Fibroblast of lung (primary cell): ENCODE results near the gene STX8. TPM values are rescaled to one million over a fixed set of nuclear protein-coding genes. Genes with fewer than 3 reads are reported as not detected.

Experiments used
- DNase-seq, 2 donors: peaks; one replicate each; pipeline versions ENCODE4 v3.0.0 to v3.0.0-alpha.2; 2010; ENCODE audit warnings: low read depth in 2 of 2
- H2AFZ ChIP-seq: 2 replicates; pipeline ENCODE4 v1.5.1; 2012; ENCODE audit warnings: low read length, control low read depth, inconsistent platforms
- H3K27ac ChIP-seq: 2 replicates; pipeline ENCODE4 v1.5.1; 2011; ENCODE audit warnings: low read length, control low read depth; ENCODE audit not compliant: insufficient read depth
- H3K27me3 ChIP-seq: 2 replicates; pipeline ENCODE4 v1.5.1; 2011; ENCODE audit warnings: mild to moderate bottlenecking, low read length; ENCODE audit not compliant: control insufficient read depth, insufficient read depth
- H3K36me3 ChIP-seq: 2 replicates; pipeline ENCODE4 v1.5.1; 2011; ENCODE audit warnings: low read length; ENCODE audit not compliant: control insufficient read depth, insufficient read depth
- H3K4me1 ChIP-seq: 2 replicates; pipeline ENCODE4 v1.5.1; 2011; ENCODE audit warnings: low read length; ENCODE audit not compliant: control insufficient read depth, insufficient read depth; ENCODE audit errors: extremely low read depth
- H3K4me2 ChIP-seq: 2 replicates; pipeline ENCODE4 v1.5.1; 2011; ENCODE audit warnings: low read length, control low read depth; ENCODE audit not compliant: insufficient read depth; ENCODE audit errors: extremely low read depth
- H3K4me3 ChIP-seq, 4 experiments: fragments of 200-600 bp in 1 of 4; sonication (generic) in 1 of 4; replicated peaks in 1 of 4; 2 replicates each; pipeline ENCODE4 v1.5.1; 2011 to 2016; ENCODE audit warnings: low read length in 4 of 4, low read depth in 3 of 4, mild to moderate bottlenecking in 3 of 4, control low read depth in 2 of 4, inconsistent platforms in 1 of 4, mixed read lengths in 1 of 4; ENCODE audit not compliant: insufficient read depth in 1 of 4; ENCODE audit errors: control extremely low read depth in 1 of 4
- H3K79me2 ChIP-seq: 2 replicates; pipeline ENCODE4 v1.5.1; 2012; ENCODE audit warnings: mild to moderate bottlenecking, low read length, inconsistent platforms; ENCODE audit not compliant: control insufficient read depth, insufficient read depth
- H3K9ac ChIP-seq: 2 replicates; pipeline ENCODE4 v1.5.1; 2011; ENCODE audit warnings: mild to moderate bottlenecking, low read length, control low read depth; ENCODE audit not compliant: insufficient read depth
- H3K9me3 ChIP-seq: 2 replicates; pipeline ENCODE4 v1.5.1; 2012; ENCODE audit warnings: low read depth, low read length; ENCODE audit not compliant: control insufficient read depth, insufficient read depth
- H4K20me1 ChIP-seq: 2 replicates; pipeline ENCODE4 v1.5.1; 2011; ENCODE audit warnings: low read length; ENCODE audit not compliant: control insufficient read depth, insufficient read depth; ENCODE audit errors: extremely low read depth
- EZH2 ChIP-seq: IDR thresholded peaks from 2 replicates; pipeline ENCODE4 v1.5.1; 2012; ENCODE audit warnings: low read length, control low read depth, mild to moderate bottlenecking; ENCODE audit errors: missing control alignments
- polyA plus RNA-seq, 2 donors: library from polyadenylated mRNA; depleted of rRNA in 1 of 2; stranded (reverse) in 1 of 2; unstranded in 1 of 2; fragments of >200 nt; gene quantifications; 2 replicates each; pipeline ENCODE4 v1.2.1, GENCODE V29; 2011 to 2012; ENCODE audit warnings: missing spikeins in 1 of 2
- total RNA-seq: library from RNA; depleted of rRNA; stranded (reverse); fragments of >200 nt; gene quantifications from 2 replicates; pipeline ENCODE4 v1.2.1, GENCODE V29; 2014
- TF ChIP-seq, protein P1 (sequence below), 2 donors: IDR thresholded peaks in 1 of 2; conservative IDR thresholded peaks in 1 of 2; 1 replicate in 1 of 2; 2 replicates in 1 of 2; pipeline ENCODE4 v1.5.1; 2011 to 2012; ENCODE audit warnings: low read length in 2 of 2, control low read depth in 1 of 2, inconsistent platforms in 1 of 2, low read depth in 1 of 2, mild to moderate bottlenecking in 1 of 2

Gene STX8
- total and polyA plus RNA-seq, 2 donors (not counting 1 experiment from before 2014, with no cell fraction given): 84.7 to 128 TPM

GRCh38 chr17:9512323-9513168 is 63.1 kb downstream of the STX8 start:
- Histone ChIP-seq H3K4me3 (no peak overlapping the region), H3K9ac (no peak overlapping the region), H4K20me1 (no peaks in the 10 kb centered on the region), H3K4me2 (peak overlapping the region; percentile 25), H3K36me3 (no peaks in the 10 kb centered on the region), H3K27me3 (no peaks in the 10 kb centered on the region), H3K4me1 (no peaks in the 10 kb centered on the region), H2AFZ (no peak overlapping the region), H3K79me2 (no peaks in the 10 kb centered on the region), H3K27ac (no peak overlapping the region), H3K9me3 (no peaks in the 10 kb centered on the region)
- DNase-seq: peak; percentile 70 to 80
- TF ChIP-seq, protein P1, sequence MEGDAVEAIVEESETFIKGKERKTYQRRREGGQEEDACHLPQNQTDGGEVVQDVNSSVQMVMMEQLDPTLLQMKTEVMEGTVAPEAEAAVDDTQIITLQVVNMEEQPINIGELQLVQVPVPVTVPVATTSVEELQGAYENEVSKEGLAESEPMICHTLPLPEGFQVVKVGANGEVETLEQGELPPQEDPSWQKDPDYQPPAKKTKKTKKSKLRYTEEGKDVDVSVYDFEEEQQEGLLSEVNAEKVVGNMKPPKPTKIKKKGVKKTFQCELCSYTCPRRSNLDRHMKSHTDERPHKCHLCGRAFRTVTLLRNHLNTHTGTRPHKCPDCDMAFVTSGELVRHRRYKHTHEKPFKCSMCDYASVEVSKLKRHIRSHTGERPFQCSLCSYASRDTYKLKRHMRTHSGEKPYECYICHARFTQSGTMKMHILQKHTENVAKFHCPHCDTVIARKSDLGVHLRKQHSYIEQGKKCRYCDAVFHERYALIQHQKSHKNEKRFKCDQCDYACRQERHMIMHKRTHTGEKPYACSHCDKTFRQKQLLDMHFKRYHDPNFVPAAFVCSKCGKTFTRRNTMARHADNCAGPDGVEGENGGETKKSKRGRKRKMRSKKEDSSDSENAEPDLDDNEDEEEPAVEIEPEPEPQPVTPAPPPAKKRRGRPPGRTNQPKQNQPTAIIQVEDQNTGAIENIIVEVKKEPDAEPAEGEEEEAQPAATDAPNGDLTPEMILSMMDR (conservative IDR thresholded peaks at IDR 0.05 in 1 of 2, IDR thresholded peaks at IDR 0.05 in 1 of 2; ENCODE audit: low read depth in 1 of 2, low read length in 2 of 2): no peak
- TF ChIP-seq EZH2: no peak

- H4K20me1 ChIP-seq: no peaks in the 10 kb centered on the region
Measured at GRCh38 chr17:9509236-9509816, 66.3 kb downstream of the STX8 start.

GRCh38 chr17:9499041-9499440 is 76.6 kb downstream of the STX8 start:
- H2AFZ ChIP-seq: no peak overlapping the region
- no peak overlapping the region for H3K27ac ChIP-seq
- no peaks in the 10 kb centered on the region for H3K4me1 ChIP-seq
- no peak overlapping the region for H3K4me3 ChIP-seq
- TF ChIP-seq EZH2: no peak
- TF ChIP-seq, protein P1 (conservative IDR thresholded peaks at IDR 0.05 in 1 of 2, IDR thresholded peaks at IDR 0.05 in 1 of 2; ENCODE audit: low read depth in 1 of 2, low read length in 2 of 2): no peak
- no peaks in the 10 kb centered on the region for H3K9me3 ChIP-seq
- DNase-seq: no peak
- H3K4me2 ChIP-seq: no peak overlapping the region
- H3K27me3 ChIP-seq: no peaks in the 10 kb centered on the region
- H3K36me3 ChIP-seq: no peaks in the 10 kb centered on the region
- no peak overlapping the region for H3K9ac ChIP-seq
- no peaks in the 10 kb centered on the region for H4K20me1 ChIP-seq
- H3K79me2 ChIP-seq: no peaks in the 10 kb centered on the region

More at GRCh38 chr17:9509236-9509816, 66.3 kb downstream of the STX8 start:
- Histone ChIP-seq H3K4me1 (no peaks in the 10 kb centered on the region), H3K27ac (no peak overlapping the region), H3K4me2 (no peak overlapping the region), H2AFZ (no peak overlapping the region), H3K79me2 (no peaks in the 10 kb centered on the region), H3K36me3 (no peaks in the 10 kb centered on the region), H3K9me3 (no peaks in the 10 kb centered on the region), H3K27me3 (no peaks in the 10 kb centered on the region), H3K9ac (no peak overlapping the region), H3K4me3 (no peak overlapping the region)
- no peak for TF ChIP-seq EZH2
- TF ChIP-seq, protein P1 (conservative IDR thresholded peaks at IDR 0.05 in 1 of 2, IDR thresholded peaks at IDR 0.05 in 1 of 2; ENCODE audit: low read depth in 1 of 2, low read length in 2 of 2): no peak
- no peak for DNase-seq
